NCI-H524 treated with DMSO at 0.1 percent for 48 hours (cell line): ENCODE results near the gene DGKG.
A peak's percentile ranks its signal among the peaks of the same experiment; 100 is the strongest.

Experiments used
- DNase-seq: peaks from one replicate; lab custom pipeline; 2025; lab: John Stamatoyannopoulos, UW

DGKG gene

GRCh38 chr3:186361762-186362536 is at the start of gene DGKG:
TSS of gene DGKG (minus strand) at chr3:186362234. CDS start at chr3:186320459, 41,775 bp downstream.
- peak; percentile 45 for DNase-seq

- DNase-seq, result no peak
Measured at GRCh38 chr3:186411089-186411488, 49.1 kb upstream of the DGKG start.

- no peak for DNase-seq
Measured at GRCh38 chr3:186406669-186407635, 44.9 kb upstream of the DGKG start.

DNA sequence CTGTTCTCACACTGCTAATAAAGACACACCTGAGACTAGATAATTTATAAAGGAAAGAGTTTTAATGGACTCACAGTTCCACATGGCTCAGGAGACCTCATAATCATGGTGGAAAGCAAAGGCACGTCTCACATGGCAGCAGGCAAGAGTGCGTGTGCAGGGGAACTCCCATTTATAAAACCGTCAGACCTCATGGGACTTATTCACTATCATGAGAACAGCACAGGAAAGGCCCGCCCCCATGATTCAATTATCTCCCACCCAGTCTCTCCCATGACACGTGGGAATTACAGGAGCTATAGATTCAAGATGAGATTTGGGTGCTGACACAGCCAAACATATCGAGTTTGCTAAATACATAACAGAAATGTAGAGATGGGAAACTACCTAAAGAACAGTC is 39.5 kb upstream of the DGKG start:
- no peak for DNase-seq

GRCh38 chr3:186400662-186401061 is 38.6 kb upstream of the DGKG start:
- DNase-seq, result no peak

DNA sequence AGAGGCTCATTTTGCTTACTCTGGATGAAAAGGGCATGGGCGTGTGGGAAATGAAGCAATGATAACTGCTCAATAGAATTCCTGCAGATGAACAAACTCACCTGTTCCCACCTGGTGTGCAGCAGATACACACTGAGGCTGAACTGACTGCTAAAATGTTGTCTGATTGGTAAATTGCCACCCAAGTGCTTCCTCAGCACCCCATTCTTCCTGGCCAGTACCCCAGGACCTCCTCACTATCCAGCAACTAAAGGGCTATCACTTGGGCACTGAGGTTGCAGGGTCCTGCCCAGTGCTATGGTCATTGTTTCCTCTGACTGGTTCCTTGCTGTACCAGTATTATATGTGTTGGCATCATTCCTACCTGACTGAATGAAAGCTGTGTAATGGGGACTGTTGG is 38.0 kb upstream of the DGKG start:
- no peak for DNase-seq

DNA sequence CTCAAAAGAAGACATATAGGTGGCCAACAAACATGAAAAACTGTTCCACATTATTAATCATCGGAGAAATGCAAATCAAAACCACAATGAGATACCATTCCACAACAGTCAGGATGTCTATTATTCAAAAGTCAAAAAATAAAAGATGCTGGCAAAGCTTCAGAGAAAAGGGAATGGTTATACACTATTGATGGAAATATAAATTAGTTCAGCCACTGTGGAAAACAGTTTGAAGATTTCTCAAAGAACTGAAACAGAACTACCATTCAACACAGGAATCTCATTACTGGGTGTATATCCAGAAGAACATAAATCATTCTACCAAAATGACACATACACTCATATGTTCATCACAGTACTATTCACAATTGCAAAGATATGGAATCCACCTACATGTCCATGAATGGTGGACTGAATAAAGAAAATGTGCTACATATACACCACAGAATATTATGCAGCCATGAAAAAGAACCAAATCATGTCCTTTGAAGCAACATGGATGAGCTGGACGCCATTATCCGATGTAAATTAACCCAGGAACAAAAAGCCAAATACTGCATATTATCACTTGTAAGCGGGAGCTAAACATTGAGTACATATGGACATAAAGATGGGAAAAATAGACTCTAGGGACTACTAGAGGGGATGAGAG is 32.7 kb upstream of the DGKG start:
- no peak for DNase-seq

DNA sequence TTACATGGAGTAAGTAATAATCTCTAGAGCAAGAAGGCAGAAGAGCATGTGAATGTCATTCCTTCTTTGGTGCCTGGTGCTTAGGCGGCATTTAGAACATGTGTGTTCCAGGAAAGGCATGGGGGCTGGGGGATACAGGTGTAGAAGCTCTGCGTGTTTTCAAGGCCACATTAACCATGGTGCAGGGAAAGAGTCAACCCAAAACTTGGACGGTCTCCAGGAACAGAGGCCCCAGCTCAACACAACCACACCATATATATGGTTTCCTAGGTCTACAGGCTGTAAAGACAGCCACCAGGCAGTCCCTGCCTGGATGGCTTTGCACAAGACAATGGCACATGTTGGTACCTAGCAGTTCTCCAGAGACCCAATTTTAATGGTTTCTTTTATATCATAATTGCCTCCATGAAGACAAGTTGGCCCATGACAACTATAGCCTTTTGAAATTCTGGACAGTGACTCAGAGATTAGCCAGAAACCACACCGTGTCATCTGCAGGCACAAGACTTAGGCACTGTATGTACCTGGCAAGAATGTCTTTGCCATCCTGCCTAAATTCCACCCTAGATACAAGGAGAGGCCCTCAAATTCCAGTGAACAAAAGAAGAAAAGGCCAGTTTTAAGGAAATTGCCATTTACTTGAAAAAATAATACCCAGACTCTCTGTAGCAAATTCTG is 25.0 kb upstream of the DGKG start:
- DNase-seq, result no peak

DNA sequence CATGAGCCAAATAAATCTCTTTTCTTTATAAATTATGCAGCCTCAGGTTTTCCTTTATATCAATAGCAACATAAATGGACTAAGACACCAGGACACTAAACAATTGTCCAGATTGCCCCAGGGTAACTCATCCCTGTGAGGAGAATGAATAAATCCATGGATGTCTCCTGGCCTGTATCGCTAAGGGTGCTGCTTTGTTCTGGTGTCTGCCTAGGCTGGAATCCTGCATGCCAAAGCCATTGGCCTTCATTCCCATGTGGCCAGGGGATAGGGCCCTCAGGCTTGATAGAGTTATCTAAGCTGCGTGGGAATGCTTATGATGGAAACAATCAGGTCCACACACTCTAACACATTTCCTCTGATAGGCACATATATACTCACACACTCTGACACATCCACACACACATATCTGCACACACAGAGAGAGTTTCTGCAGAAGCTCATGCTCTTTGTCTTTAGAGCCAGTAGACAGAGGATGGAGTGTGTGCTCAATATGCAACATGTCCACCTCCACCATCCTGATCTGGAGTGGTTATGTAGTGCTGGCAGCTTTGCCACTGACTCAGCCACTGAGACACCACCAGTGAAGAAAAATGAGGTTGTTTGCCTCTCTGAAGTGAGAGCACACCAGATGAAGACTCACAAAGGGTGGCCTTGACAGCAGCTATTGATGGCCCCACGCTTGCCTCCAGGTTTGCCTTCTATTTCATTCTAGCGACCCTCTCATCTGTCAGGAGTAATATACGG is 24.0 kb upstream of the DGKG start:
- DNase-seq, result no peak

DNA sequence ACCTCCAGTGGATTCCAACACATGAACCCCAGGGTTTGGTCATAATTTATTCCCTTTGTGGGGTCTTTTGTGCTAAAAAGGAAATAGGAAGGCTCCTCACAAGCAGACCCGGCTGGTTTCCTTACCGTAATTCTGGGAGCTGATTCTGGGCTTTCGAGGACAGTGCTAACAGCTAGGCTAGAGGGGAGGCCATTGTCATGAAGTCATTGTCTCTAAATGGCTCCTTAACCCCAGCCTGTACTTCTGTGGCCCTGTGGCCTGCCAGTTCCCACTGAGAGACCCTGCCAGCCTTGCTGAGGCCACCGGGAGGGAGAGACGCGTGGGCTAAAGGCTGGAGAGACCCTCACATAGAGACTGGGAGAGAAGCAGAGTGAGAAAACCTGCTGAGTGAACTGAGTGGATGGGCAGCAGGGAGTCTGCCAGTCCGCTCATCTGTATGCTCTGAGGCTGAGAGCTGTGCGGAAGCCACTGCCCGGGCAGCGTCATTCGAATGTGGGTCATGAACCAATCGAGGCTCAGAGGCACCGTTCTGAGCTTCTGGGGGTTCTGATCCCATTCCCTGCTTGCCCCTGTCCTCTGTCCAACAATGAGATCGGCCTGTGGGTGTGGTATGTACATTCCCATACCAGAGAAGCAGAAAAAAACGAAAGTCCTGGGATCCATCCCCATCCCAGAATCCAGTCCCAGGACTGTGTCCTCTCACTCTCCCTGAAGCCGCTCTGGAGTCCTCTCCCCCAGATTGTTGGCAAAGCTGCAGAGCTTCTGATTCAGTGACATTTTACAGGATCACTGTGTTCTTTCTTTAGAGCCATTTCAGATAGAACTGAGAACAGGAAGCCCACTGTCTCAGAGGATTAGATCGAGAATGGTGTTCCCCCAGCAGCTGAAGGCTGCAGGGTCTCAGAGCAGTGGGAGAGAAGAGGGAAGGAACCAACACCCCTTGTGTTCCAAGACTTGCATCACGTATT is 21.3 kb upstream of the DGKG start:
- DNase-seq, result no peak

GRCh38 chr3:186382217-186382885 is 20.3 kb upstream of the DGKG start:
- DNase-seq, result no peak

DNA sequence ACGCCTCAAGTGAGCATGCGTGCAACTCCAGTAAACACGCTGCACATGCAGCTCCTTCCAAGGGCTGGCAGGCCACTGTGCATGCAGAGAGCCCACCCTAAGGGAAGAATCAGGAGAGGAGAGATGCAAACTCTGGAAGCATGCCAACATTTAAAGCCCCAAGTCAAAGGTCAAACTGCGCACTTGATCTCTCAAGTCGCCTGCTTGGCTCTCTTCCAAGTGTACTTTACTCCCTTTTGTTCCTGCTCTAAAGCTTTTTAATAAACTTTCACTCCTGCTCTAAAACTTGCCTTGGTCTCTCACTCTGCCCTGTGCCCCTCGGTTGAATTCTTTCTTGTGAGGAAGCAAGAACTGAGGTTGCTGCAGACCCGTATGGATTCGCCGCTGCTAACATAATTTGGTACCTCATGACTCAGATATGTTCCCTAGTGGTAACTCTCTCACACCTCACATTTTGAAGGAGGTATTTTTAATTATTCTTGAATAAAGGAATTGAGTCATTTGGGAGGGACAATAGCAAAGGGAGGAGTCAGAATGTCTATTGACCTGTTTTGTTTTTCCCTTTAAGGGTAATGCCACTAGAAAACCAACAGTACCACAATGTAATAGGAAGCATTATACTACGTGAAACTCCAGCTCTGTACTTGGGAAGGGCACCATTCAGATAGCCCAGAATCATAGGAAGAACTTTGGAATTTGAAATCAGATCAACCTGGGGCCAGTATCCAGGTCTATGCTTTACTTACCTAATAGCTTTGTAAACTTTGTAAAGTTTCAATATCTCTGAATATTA is 19.6 kb upstream of the DGKG start:
- no peak for DNase-seq

- DNase-seq, result no peak
Measured at GRCh38 chr3:186380622-186381380, 18.8 kb upstream of the DGKG start.

DNA sequence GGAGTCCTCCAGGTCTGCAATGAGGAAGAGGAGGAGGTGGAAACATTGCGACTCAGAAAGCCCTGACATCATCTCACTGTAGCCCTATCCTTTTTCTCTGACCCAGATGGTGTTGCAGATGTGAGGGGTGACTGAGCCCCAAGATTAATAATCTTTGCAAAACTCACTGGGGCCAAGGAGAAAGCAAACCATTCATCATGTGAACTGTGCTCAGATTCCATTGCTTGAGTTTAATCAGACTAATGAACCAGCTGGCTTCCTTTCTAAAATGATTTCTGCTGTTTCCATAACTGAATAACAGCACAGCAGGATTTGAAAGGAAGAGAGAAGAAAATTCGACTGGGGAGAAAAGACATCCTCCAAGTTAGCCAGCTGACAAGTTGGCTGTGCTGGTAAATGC is 13.4 kb upstream of the DGKG start:
- DNase-seq, result no peak

GRCh38 chr3:186374376-186374775 is 12.3 kb upstream of the DGKG start:
- no peak for DNase-seq

DNA sequence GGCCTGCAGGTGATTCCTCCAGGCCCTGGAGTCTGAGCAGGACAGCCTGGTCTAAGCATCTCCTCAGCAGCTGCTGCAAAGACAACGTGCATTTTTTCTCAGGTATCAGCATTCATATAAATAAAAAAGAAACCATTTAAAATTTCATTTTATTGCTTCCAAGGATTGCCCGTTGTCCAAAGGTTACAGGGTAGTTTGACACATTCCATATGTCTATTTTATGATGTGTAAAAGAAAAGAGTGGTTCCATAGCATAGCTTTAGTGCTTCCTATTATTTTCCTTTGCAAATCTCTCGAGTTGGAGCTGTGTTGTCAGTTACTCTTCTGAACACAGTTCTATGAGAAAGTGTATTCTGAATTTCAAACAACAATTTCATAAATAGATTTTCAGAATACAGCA is 7.2 kb upstream of the DGKG start:
- no peak for DNase-seq

DNA sequence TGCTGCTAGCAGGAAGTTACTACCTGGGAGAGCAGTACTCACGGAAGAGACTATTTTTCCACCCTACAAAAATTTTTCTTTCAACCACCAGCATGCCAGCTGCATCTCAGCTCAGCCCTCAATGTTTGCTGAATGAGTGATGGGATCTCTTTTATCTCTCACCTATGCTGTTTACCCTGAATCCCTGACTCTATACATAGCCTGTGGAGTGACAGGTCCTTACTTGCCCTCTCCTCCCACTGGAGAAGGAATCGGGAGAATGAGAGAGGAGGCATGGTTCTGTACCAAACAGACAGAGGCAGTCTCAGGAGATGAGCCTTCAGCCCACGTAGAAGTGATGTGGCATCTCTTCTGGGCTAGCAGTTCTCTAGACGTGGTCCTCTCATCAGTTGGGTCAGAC is 6.7 kb upstream of the DGKG start:
- DNase-seq, result no peak

- no peak for DNase-seq
Measured at GRCh38 chr3:186368176-186368575, 6.1 kb upstream of the DGKG start.
